NCI-H2107 treated with DMSO at 0.1 percent for 48 hours (cell line): ENCODE data around the gene TBC1D5.
"Not testable (repeated sequence)": the region's sequence is repeated elsewhere in the genome, so short reads cannot be mapped to it uniquely, and the experiment has no call there.

Source experiments
- DNase-seq: peaks from one replicate; lab custom pipeline; 2025; ENCODE audit not compliant: unreplicated experiment; lab: John Stamatoyannopoulos, UW

Gene TBC1D5, protein sequence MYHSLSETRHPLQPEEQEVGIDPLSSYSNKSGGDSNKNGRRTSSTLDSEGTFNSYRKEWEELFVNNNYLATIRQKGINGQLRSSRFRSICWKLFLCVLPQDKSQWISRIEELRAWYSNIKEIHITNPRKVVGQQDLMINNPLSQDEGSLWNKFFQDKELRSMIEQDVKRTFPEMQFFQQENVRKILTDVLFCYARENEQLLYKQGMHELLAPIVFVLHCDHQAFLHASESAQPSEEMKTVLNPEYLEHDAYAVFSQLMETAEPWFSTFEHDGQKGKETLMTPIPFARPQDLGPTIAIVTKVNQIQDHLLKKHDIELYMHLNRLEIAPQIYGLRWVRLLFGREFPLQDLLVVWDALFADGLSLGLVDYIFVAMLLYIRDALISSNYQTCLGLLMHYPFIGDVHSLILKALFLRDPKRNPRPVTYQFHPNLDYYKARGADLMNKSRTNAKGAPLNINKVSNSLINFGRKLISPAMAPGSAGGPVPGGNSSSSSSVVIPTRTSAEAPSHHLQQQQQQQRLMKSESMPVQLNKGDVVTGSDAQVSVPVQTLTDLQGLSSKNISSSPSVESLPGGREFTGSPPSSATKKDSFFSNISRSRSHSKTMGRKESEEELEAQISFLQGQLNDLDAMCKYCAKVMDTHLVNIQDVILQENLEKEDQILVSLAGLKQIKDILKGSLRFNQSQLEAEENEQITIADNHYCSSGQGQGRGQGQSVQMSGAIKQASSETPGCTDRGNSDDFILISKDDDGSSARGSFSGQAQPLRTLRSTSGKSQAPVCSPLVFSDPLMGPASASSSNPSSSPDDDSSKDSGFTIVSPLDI

DNA sequence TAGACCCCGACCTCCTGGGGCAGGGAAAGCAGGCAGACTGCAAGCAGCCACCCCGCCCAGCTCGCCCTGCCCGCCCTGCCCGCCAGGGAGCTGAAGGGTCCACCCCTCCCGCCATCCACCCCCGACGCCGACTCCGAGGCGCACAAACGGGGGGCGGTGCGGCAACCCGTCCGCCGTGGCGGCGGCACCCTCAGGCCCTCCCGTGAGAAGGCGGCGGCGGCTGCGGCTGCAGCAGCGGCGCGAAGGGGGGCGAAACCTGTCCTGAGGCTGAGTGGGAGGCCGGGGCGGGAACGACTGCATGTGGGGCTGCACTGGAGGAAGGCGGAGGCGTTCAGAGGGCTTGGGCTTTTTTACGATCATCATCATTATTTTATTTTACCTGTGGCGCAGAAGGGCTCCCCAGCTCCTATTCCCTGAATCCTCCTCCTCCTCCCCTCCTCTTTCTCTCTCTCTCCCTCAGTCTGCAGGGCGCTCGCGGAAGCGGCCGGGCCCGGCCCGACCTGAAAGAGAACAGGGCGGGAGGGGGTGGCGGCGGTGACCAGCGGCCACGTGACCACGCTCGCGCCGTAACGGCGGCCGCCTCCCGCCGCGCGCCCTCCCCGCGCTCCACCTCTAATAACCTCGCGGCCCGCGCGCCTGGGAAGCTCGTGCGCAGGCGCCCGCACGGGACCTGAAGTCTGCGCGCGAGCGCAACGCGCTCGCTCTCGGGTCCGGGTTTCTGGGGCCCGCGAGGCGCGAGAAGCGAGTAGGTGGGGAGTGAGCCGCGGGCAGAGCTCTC is at the start of gene TBC1D5:
TSS of gene TBC1D5 (minus strand) at position 530 of the 778 bp plus-strand sequence. CDS start 234,061 bp downstream, outside the sequence.
- DNase-seq = peak; percentile 67

DNA sequence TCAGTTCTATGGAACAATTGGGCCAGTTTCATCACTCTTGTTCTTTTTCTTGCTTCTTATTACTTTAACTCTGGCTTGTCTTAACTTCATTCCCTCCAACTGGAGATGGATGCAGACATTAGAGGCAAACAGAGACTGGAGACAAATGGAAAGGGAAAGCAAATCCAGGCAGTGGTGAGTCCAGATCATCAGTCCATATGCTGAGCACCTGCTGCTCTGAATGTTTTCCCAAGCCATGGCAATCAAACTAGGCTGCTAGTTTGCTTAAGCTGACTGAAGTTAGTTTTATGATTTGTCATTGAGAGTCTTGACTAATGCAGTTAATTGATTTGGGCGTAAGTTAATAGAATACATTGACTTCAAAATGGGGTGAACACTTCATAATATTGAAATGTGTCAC is 41.0 kb upstream of the TBC1D5 start:
- DNase-seq = no peak

DNA sequence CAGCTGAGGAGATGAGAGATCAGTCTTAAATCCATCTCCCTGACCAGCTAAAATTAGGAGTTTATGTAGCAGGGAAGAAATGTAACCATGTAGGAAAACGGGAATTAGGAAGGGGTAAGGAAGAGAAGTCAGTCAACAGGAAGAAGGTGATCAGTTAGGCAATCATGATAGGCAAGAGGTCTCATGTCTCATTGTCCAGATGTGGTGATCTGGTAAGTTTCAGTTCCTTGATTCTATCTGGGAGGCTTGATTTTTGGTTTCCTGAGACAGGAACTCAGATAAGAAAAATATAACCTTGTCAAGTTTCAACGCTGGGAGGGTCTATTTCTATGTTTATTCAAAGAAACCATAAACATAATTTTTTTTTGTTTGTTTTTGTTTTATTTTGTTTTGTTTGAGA is 40.3 kb upstream of the TBC1D5 start:
- no peak for DNase-seq

DNA sequence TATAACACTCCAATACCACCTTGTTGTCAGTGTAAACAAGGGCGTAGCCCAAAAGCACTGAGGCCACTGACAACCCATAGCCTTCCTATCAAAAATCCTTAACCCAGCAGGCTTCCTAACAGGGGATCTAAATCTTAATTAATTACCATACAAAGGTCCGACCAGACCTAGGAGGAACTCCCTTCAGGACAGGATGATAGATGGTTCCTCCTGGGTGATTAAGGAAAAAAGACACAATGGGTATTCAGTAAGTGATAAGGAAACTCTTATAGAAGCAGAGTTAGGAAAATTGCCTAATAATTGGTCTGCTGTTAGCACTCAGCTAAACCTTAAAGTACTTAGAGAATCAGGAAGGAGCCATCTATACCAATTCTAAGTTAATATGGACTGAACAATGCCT is 37.9 kb upstream of the TBC1D5 start:
- not testable (repeated sequence) for DNase-seq

DNA sequence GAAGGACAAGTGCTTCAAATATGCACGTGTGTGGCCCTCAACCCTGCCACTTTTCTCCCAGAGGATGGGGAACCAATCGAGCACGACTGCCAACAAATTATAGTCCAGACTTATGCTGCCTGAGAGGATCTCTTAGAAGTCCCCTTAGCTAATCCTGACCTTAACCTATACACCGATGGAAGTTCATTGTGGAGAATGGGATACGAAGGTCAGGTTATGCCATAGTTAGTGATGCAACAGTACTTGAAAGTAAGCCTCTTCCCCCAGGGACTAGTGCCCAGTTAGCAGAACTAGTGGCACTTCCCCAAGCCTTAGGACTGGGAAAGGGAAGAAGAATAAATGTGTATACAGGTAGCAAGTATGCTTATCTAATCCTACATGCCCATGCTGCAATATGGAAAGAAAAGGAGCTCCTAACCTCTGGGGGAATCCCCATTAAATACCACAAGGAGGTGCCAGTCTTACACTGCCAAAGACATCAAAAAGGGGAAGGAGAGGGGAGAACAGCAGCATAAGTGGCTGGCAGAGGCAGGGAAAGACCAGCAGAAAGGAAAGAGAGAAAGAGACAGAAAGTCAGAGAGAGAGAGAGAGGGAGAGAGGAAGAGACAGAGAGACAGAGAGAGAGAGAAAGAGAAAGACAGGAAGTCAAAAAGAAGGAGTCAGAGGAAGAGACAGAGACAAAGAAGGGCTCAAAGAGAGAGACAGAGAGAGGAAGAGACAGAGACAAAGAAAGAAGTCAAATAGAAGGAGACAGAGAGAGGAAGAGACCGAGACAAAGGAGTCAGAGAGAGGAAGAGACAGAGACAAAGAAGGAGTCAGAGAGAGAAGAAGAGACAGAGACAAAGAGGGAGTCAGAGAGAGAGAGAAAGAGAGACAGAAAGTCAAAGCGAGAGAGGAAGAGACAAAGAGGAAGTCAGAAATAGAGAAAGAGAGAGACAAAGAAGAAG is 37.1 kb upstream of the TBC1D5 start:
- not testable (repeated sequence) for DNase-seq

DNA sequence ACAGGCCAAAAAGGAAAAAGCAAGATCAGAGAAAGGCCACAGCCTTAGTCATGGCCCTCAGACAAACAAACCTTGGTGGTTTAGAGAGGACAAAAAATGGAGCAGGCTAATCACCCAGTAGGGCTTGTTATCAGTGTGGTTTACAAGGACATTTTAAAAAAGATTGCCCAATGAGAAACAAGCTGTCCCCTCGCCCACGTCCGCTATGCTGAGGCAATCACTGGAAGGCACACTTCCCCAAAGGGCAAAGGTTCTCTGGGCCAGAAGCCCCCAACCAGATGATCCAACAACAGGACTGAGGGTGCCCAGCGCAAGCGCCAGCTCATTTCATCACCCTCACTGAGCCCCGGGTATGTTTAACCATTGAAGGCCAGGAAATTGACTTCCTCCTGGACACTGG is 34.9 kb upstream of the TBC1D5 start:
- not testable (repeated sequence) for DNase-seq

DNA sequence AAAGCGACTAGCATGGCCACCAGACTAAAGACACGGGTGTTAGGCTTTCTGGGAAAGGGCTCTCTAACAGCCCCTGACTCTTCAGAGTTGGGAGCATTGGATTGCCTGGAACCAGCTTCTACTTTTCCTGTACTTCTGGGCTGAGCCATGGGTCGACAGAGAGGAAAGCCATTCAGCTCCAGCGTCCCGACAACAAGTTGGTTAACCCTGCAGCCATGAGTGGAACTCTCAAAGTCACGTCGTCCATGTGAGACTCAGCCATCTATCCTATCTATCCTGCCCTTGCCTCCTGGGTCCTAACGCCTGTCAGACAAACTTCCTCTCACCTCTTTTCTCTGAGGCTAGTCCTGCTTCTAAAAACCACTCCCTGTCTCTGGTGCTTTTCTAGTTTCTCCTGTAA is 32.6 kb upstream of the TBC1D5 start:
- DNase-seq = no peak

DNA sequence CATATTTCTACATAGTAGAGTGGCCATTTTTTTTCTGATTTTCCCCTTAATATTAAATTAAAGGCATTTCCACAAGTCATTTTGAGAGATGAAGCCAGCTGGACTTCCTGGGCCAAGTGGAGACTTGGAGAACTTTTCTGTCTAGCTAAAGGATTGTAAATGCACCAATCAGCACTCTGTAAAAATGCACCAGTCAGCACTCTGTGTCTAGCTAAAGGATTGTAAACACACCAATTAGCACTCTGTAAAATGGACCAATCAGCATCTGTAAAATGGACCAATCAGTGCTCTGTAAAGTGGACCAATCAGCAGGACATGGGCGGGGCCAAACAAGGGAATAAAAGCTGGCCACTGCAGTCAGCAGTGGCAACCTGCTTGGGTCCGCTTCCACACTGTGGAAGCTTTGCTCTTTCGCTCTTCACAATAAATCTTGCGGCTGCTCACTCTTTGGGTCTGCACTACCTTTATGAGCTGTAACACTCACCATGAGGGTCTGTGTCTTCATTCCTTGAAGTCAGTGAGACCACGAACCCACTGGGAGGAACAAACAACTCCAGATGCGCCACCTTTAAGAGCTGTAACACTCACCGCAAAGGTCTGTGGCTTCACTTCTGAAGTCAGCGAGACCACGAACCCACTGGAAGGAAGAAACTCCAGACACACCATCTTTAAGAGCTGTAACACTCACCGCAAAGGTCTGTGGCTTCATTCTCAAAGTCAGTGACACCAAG is 31.9 kb upstream of the TBC1D5 start:
- not testable (repeated sequence) for DNase-seq

DNA sequence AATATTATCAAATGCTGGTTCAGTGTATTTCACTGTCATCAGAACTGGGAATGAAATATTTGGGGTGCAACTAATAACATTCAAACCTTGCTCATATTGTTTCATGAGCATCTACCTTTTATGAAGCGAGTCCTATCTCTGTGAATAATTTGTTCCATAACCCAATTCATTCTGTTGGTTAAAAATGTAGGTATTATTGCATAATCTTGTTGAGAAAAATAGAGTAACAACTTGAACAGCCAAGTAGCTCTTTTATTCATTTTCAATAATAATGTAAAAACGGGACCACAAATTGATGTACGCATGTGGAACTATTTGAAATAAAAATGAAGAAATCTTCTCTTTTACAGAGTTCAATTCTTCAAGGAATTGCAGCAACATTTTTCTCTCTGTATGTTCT is 30.1 kb upstream of the TBC1D5 start:
- DNase-seq = no peak

DNA sequence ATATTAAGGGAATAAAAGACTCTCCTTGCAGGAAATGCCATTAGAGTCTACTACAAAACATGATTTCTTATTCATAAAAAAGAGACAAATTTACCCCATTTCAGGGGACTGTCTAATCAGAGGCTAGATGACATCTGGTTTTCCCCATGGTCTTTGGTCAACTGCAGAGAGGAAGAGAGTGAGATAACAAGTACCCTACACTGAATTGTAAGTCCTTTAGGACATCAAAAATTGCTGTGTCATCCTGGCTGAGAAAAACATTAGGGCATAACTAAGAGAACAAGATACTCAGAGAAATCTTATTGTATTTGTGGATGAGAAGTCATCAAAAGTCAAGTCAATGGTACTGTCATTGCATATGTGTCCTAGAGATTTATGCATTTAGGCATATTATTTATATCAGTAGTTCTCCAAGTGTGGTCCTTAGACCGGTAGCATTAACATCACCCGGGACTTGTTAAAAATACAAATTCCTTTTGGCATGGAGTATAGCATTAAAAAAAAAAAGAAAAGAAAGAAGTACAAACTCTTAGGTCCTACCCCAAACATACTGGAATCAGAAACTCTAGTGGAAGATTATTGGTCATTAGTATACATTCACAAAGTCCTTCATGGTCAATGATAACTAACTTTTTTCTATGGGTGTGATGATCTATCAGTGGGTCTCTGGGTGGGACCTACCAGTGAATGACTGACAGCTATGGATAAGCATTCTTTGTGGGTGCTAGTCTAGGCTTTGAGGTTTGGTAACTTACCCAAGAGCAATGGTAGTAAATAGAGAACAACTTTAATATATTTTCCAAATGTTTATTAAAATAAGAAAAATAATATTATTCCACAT is 29.0 kb upstream of the TBC1D5 start:
- DNase-seq = no peak

DNA sequence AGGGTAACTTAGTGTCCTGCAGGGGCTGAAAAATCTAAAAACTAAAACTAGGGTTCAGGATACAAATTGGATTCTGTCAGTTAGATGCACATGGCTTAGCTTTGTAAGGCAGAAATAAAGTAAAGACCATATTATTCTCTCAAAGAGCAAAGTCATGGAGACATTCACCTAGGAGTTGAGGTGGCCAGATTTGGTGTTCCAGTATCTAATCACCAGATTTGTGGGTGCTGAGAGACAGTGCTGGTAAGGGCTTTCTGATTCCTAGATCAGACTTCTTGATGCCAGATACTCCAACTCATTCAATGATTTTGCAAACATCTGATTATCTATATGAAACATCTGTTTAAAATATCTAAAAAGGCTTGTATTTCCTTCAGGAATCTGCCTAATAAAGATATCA is 28.3 kb upstream of the TBC1D5 start:
- no peak for DNase-seq

DNA sequence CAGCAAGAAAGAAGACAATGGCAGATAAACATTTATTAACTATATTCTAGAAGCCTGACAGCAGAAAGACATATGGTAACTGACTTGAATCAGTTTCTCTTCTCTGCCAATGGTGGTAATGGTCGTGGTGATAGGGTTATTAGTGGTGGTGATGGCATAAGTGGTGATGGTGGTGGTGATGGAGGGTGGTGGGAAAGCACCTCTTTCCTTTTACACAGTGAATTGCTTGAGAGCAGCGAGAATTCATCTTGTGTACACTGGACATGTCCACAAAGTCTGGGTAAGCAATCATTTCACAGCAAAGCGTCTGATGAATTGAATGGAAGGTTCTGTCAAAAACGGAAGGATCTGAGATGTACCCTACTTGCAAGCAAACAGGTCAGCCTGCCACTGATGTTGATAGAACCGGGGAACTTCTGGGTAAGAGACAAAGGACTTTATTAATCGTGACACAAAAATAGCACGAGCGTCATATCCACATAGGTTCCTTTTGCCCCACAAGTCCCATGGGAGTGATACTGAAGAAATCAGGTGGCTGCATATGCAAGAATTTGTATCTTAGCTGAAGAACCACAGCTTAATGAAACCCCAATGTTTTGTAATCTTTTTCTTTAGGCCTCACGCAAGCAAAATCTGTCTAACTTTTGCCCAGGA is 23.5 kb upstream of the TBC1D5 start:
- no peak for DNase-seq

DNA sequence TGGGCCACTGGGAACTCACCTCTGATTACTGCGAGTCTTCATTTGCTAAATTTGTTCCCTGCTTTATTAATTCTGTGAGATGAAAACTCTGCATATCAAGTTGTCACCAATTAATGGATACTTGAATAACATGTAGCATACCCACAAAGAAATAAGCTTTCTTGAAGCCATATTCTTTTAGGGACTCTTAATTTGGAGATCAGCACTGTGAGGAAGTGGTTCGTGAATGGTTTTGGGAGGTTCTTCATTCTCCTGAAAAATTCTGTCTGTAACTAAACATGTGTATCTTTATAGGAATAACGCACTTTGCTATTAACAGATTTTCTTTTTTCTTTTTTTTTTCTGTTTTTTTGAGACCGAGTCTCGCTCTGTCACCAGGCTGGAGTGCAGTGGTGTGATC is 19.1 kb upstream of the TBC1D5 start:
- no peak for DNase-seq

DNA sequence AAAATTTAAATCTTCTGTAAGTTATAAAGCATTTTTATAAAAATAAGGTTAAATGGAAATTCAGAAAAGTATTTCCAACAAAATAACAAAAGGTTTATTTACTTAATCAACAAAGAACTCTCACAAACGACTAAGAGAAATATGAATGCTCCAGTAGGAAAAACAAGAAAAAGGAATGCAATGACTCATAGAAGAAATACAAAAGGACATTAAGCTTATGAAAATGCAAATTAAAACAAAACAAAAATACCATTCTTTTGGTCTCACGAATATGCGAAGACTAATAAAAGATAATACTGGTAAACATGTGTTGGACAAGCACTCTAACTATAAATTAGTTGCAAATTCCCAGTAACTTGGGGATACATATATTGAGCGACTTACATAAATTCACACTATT is 17.5 kb upstream of the TBC1D5 start:
- DNase-seq = no peak

DNA sequence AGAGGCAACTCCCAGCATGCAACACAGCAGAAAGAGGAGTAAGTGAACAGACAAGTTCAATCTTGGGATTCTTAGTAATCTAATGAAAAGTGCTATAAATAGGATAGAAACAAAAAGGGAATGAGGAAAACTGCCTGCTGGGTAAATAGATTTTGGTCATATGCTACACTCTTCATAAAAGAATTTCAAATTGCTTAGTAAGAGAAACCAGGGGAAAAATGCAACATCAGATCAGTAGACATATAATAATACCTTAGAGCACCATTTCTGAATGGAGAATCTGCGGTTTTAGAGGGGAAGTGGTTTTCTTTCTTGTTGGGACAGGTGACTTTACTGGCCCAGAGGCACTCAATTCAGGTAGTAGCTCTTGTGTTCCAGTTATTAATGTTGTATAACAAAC is 13.4 kb upstream of the TBC1D5 start:
- no peak for DNase-seq

DNA sequence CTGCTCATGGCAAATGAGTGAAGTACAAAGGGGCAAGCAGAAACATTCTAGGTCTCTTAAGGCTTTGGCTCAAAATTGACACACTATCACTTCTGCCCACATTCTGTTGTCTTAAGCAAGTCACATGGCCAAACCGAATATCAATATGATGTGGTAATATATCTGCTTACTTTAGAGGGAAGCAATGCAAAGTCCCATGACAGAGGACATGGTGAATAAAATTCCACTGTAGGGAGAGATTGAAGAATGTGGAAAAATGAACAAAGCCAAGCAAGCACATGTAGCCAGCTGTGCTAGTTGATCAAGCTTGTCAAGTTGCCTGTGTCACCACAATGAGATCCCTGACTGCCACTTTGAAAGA is 11.2 kb upstream of the TBC1D5 start:
- no peak for DNase-seq

DNA sequence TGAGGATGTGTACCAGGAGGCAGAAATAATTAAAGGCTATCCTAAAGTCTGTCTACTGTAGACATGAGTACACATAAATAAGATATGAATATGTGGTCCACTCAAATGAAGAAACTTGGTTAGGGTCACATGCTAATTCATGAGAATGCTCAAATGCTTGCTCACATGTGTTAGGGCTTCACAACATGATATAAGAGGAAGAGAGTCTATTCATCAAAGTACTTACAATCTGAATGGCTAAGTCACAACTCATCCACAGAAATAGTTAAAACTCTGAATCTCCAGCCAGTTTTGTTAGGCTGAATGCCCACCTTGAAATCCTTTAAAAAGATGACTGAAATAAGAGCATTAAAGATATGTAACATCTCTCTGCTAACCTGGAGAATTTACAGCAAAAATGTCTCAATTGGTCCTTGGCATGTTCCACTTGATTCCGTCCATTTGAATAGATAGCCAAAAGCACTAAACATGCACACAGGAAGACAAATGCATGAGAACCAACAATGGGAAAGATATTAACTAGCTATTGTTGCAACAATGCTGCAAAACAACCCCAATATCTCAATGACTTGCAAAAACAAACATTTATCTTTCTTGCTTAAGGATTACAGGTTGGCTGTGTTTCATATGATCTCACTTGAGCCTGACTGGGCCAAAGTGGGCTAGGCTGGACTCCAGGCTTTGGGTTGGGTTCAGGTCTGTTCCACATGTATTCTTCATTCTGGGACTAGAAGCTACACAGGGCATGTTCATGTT is 10.6 kb upstream of the TBC1D5 start:
- DNase-seq = no peak

DNA sequence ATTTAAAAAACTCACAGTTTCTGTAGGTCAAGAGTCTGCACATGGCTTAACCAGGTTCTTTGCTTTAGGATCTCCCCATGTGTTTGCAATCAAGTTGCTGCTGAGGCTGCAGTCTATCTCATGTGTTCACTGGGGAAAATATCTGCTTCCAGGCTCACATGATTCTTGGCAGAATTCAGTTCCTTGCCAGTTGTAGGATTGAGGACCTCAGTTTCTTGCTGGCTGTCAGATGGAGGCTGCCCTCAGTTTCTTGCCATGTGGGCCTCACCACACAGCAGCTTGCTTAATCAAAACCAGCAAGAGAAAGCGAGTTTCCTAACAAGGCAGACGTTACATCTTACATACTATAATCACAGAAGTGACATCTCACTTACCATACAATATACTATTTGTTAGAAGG is 10.0 kb upstream of the TBC1D5 start:
- no peak for DNase-seq
